ENCODE measurements around the gene KCNK10. TPM values are rescaled to one million over a fixed set of nuclear protein-coding genes. Genes with fewer than 3 reads are reported as not detected.

The KCNK10 gene
- total and polyA plus RNA-seq, 10 donors = 0.03 to 0.13 (median 0.08) TPM; not detected in 6

- no peak overlapping the region for H3K27ac ChIP-seq
- intact Hi-C loops (cut with DNase I; ENCODE audit: low total_unique reads) = no loop called here
- WGBS, 5 donors = 81 to 88% (median 85%) methylated on average over 4 of the region's 4 CpGs
Observed at GRCh38 chr14:88258021-88258420, 65.0 kb downstream of the KCNK10 start.

GRCh38 chr14:88256997-88257950, 65.8 kb downstream of the KCNK10 start:
- DNase-seq = no peak
- no peaks in the 10 kb centered on the region for H3K4me1 ChIP-seq
- H3K36me3 ChIP-seq = no peaks in the 10 kb centered on the region
- intact Hi-C loops (cut with DNase I; ENCODE audit: low total_unique reads) = no loop called here
- H3K27ac ChIP-seq = no peak overlapping the region
- H3K9me3 ChIP-seq = no peaks in the 10 kb centered on the region
- WGBS, 5 donors = 44 to 55% (median 47%) methylated on average over 9 of the region's 9 CpGs
- H3K27me3 ChIP-seq (replicated peaks in 1 of 7) = peaks cover 0 to 18% (median 0%) of the 10 kb centered on the region in 7 donors
- no peak for TF ChIP-seq POLR2AphosphoS5 (IDR thresholded peaks at IDR 0.05)
- TF ChIP-seq POLR2A (IDR thresholded peaks at IDR 0.05) = no peak
- no peak overlapping the region for H3K4me3 ChIP-seq

More at GRCh38 chr14:88258021-88258420, 65.0 kb downstream of the KCNK10 start:
- no peak for TF ChIP-seq POLR2AphosphoS5 (IDR thresholded peaks at IDR 0.05)
- TF ChIP-seq CTCF (IDR thresholded peaks at IDR 0.05 in 8 of 11, conservative IDR thresholded peaks at IDR 0.05 in 3 of 11) = no peak
- TF ChIP-seq POLR2A (IDR thresholded peaks at IDR 0.05) = no peak
- no peak for DNase-seq
- Histone ChIP-seq H3K36me3 (no peaks in the 10 kb centered on the region), H3K9me3 (no peaks in the 10 kb centered on the region), H3K27me3 (replicated peaks in 1 of 7) (peaks cover 0 to 21% (median 0%) of the 10 kb centered on the region in 7 donors), H3K4me3 (no peak overlapping the region), H3K4me1 (no peaks in the 10 kb centered on the region)

GRCh38 chr14:88255798-88256197, 67.3 kb downstream of the KCNK10 start:
- no peak overlapping the region for H3K27ac ChIP-seq
- no peak for TF ChIP-seq POLR2AphosphoS5 (IDR thresholded peaks at IDR 0.05)
- TF ChIP-seq POLR2A (IDR thresholded peaks at IDR 0.05) = no peak
- TF ChIP-seq CTCF (IDR thresholded peaks at IDR 0.05 in 8 of 11, conservative IDR thresholded peaks at IDR 0.05 in 3 of 11) = no peak
- H3K4me3 ChIP-seq = no peak overlapping the region
- 57 to 69% (median 62%) methylated on average over 4 of the region's 4 CpGs for WGBS, 5 donors
- H3K4me1 ChIP-seq = no peaks in the 10 kb centered on the region
- no peaks in the 10 kb centered on the region for H3K36me3 ChIP-seq
- H3K9me3 ChIP-seq = no peaks in the 10 kb centered on the region
- DNase-seq = no peak
- peaks cover 0 to 16% (median 0%) of the 10 kb centered on the region in 7 donors for H3K27me3 ChIP-seq (replicated peaks in 1 of 7)
- intact Hi-C loops (cut with DNase I; ENCODE audit: low total_unique reads) = no loop called here

- intact Hi-C loops (cut with DNase I; ENCODE audit: low total_unique reads) = no loop called here
- TF ChIP-seq CTCF (IDR thresholded peaks at IDR 0.05 in 8 of 11, conservative IDR thresholded peaks at IDR 0.05 in 3 of 11) (no peak), POLR2A (IDR thresholded peaks at IDR 0.05) (no peak), POLR2AphosphoS5 (IDR thresholded peaks at IDR 0.05) (no peak)
- Histone ChIP-seq H3K9me3 (no peaks in the 10 kb centered on the region), H3K36me3 (no peaks in the 10 kb centered on the region), H3K27ac (no peak overlapping the region), H3K4me3 (no peak overlapping the region), H3K4me1 (no peaks in the 10 kb centered on the region), H3K27me3 (replicated peaks in 1 of 7) (peaks cover 0 to 15% (median 0%) of the 10 kb centered on the region in 7 donors)
- DNase-seq = no peak
- WGBS, 5 donors = 69 to 88% (median 83%) methylated on average over 1 of the region's 1 CpG
Observed at GRCh38 chr14:88255196-88255595, 67.9 kb downstream of the KCNK10 start.
